ENCODE measurements around the gene PAQR6. TPM values are rescaled to one million over a fixed set of nuclear protein-coding genes. Genes with fewer than 3 reads are reported as not detected.

PAQR6 gene
- total RNA-seq, 1 donor: 0.43 TPM

DNA sequence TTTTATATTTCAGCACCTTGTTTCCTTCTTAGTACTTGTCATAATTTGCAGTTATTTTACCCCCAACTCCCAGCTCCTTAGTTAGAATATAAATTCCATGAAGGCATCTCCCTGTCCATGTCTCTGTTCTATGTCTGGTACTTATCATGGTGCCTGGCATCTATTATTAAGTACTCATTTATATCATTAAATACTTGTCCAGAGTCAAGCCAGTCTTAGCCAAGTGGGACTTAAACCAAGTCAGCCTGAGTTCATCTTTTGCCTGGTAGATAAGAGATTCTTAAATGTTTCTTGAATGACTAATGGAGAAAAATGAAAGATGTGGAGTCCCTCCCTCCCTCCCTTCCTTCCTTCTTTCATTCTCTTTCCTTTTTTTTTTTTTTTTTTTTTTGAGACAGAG is 44.5 kb downstream of the PAQR6 start:
- DNase-seq (ENCODE audit: low read depth): peak; percentile 57
- TF ChIP-seq, protein P1, sequence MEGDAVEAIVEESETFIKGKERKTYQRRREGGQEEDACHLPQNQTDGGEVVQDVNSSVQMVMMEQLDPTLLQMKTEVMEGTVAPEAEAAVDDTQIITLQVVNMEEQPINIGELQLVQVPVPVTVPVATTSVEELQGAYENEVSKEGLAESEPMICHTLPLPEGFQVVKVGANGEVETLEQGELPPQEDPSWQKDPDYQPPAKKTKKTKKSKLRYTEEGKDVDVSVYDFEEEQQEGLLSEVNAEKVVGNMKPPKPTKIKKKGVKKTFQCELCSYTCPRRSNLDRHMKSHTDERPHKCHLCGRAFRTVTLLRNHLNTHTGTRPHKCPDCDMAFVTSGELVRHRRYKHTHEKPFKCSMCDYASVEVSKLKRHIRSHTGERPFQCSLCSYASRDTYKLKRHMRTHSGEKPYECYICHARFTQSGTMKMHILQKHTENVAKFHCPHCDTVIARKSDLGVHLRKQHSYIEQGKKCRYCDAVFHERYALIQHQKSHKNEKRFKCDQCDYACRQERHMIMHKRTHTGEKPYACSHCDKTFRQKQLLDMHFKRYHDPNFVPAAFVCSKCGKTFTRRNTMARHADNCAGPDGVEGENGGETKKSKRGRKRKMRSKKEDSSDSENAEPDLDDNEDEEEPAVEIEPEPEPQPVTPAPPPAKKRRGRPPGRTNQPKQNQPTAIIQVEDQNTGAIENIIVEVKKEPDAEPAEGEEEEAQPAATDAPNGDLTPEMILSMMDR (IDR thresholded peaks at IDR 0.05; ENCODE audit: insufficient read depth, low read depth, low read length): no peak
- H3K4me3 ChIP-seq (ENCODE audit: low read depth, low read length): no peak overlapping the region

DNA sequence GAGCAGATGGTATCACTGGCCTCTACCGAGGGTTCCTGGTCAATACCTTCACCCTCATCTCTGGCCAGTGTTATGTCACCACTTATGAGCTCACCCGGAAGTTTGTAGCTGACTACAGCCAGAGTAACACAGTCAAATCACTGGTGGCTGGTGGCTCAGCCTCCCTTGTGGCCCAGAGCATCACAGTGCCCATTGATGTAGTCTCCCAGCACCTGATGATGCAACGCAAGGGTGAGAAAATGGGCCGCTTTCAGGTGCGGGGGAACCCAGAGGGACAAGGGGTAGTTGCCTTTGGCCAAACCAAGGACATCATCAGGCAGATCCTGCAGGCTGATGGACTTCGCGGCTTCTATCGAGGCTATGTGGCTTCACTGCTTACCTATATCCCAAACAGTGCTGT is 47.8 kb downstream of the PAQR6 start:
- DNase-seq (ENCODE audit: low read depth): no peak
- no peak overlapping the region for H3K4me3 ChIP-seq (ENCODE audit: low read depth, low read length)
- TF ChIP-seq, protein P1 (IDR thresholded peaks at IDR 0.05; ENCODE audit: insufficient read depth, low read depth, low read length): no peak

DNA sequence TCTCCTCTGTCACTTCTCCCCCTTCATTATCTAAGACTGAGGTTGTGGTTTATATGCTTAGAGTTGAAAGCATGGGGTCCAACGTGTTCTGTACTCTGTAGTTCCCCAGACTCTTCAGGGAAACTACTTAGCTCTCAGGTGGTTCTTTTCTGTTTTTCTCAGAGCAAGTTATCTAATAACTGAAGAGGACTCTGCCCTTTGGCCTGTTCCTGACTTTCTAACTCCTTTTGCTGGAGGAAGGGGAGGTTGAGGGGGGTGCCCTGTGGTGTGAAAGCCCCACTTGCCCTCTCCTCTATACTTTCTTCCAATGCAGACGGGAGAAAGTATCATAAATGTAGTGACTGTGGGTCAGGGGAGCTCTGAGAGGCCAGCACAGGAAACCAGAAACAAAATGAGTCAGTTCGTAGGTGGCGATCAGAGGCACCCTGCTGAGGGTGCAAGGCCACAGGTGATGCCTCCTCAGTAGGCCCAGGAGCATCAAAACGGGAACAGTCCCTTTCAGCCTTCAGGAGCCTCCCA is 49.0 kb downstream of the PAQR6 start:
- TF ChIP-seq, protein P1 (IDR thresholded peaks at IDR 0.05; ENCODE audit: insufficient read depth, low read depth, low read length): no peak
- no peak for DNase-seq (ENCODE audit: low read depth)
- H3K4me3 ChIP-seq (ENCODE audit: low read depth, low read length): no peak overlapping the region

DNA sequence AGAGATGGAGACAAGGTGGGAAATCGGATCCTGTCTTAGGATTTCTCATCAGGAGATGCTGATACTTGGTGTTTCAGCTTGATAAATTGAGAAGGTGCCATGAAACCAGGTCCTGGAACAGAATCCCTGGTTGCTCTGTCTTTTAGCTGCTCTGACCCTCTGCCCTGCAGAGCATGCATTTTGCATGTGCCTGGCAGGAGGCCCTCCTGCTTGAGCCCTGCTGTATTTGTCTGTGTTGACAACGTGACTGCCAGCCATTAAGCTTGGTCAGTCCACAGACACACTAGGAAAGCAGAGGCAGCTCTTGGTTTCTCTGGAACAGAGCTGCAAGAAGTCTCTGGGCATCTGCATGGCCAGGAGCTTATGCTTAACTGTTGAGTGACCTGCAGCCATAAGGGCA is 51.4 kb downstream of the PAQR6 start:
- TF ChIP-seq, protein P1 (IDR thresholded peaks at IDR 0.05; ENCODE audit: insufficient read depth, low read depth, low read length): no peak
- no peak overlapping the region for H3K4me3 ChIP-seq (ENCODE audit: low read depth, low read length)
- no peak for DNase-seq (ENCODE audit: low read depth)

DNA sequence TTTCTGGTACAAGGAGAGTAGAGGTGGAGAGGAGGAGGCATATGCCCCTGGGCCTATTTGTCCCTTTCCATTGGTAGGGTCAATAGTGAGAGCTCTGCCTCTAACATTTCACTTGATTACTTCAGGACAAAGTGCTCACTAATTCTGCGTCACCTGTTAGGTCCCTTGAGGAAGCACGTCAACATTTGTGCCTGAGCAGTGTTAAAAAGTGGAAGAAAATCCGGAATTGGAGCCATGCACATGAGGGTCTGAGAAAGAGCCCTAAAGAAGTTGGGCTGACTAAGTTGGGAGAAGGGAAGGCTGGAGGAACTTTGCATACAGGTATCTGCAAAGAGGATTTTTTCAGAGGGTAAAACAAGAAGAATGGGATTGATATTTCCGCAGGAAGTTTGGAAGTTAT is 52.0 kb downstream of the PAQR6 start:
- DNase-seq (ENCODE audit: low read depth): no peak
- TF ChIP-seq, protein P1 (IDR thresholded peaks at IDR 0.05; ENCODE audit: insufficient read depth, low read depth, low read length): no peak
- H3K4me3 ChIP-seq (ENCODE audit: low read depth, low read length): no peak overlapping the region

DNA sequence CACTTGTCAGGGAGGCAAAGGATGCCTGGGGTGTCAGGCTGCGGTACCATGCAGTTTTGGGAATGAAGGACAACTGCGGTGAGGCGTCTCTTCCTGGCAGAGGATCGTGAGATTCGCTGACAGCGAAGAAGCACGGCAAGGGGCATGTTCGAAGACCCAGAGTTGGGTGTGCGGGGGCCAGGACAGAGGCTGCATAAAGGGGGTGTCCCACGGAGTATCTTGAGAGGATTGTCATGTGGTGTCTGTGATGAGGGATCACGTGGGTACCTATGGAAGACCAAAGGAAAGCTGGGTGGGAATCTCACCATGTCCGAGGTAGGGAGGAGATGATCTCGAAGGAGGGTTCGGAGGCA is 53.6 kb downstream of the PAQR6 start:
- TF ChIP-seq, protein P1 (IDR thresholded peaks at IDR 0.05; ENCODE audit: insufficient read depth, low read depth, low read length): no peak
- peak; percentile 30 for DNase-seq (ENCODE audit: low read depth)
- H3K4me3 ChIP-seq (ENCODE audit: low read depth, low read length): peak overlapping the region; percentile 100

All from fibroblast of villous mesenchyme (primary cell).